Type B pancreatic cell (in vitro differentiated cells): Measurements from ENCODE around the gene ADGRG6. TPM values are rescaled to one million over a fixed set of nuclear protein-coding genes. Genes with fewer than 3 reads are reported as not detected.

ENCODE experiments used
- DNase-seq: peaks from one replicate; pipeline ENCODE4 v3.0.0; 2021; ENCODE audit warnings: mixed read lengths; ENCODE audit not compliant: unreplicated experiment; ENCODE audit errors: extremely low spot score
- H3K27ac Mint-ChIP-seq: 2 replicates; pipeline ENCODE4 v1.8.0; 2021; ENCODE audit warnings: mild to moderate bottlenecking, mixed read lengths
- H3K27me3 Mint-ChIP-seq: 2 replicates; pipeline ENCODE4 v1.8.0; 2021; ENCODE audit warnings: mixed read lengths
- H3K36me3 Mint-ChIP-seq: 2 replicates; pipeline ENCODE4 v1.8.0; 2021; ENCODE audit warnings: mixed read lengths
- H3K4me1 Mint-ChIP-seq: one replicate; pipeline ENCODE4 v1.8.0; 2021; ENCODE audit warnings: mixed read lengths; ENCODE audit not compliant: unreplicated experiment
- H3K4me3 Mint-ChIP-seq: 2 replicates; pipeline ENCODE4 v1.8.0; 2021; ENCODE audit warnings: mild to moderate bottlenecking, mixed read lengths
- H3K9me3 Mint-ChIP-seq: 2 replicates; pipeline ENCODE4 v1.8.0; 2021; ENCODE audit warnings: mixed read lengths
- total RNA-seq: library from RNA; stranded (reverse); gene quantifications from 2 replicates; pipeline ENCODE4 v1.2.1, GENCODE V29; 2021; ENCODE audit warnings: low replicate concordance
- TF ChIP-seq, protein P1 (sequence below): fragments of 200-600 bp; sonication (generic); conservative IDR thresholded peaks from 2 replicates; pipeline ENCODE4 v1.5.0; 2021; ENCODE audit warnings: antibody characterized with exemption, mild to moderate bottlenecking

Gene ADGRG6
- total RNA-seq, 1 donor from 2014 or later: 26.7 TPM

DNA sequence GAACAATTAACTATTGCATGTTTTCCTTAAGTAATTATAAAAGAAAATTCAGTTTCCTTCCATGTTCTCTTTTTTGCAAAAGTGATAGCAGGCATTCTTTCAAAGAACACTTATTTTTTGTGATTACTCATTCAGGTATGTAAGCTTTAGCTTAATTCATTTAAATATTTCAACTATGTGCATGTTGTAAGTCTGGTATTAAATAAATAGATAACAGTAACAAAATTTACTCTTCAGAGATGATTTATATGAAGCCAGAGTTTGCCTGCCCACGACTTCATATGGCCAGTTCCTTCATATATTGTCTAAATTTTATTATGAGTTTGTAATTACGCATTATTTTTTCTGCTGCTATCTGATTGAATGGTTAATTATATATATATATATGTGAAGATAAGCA is 110.9 kb downstream of the ADGRG6 start:
- DNase-seq: no peak
- TF ChIP-seq, protein P1, sequence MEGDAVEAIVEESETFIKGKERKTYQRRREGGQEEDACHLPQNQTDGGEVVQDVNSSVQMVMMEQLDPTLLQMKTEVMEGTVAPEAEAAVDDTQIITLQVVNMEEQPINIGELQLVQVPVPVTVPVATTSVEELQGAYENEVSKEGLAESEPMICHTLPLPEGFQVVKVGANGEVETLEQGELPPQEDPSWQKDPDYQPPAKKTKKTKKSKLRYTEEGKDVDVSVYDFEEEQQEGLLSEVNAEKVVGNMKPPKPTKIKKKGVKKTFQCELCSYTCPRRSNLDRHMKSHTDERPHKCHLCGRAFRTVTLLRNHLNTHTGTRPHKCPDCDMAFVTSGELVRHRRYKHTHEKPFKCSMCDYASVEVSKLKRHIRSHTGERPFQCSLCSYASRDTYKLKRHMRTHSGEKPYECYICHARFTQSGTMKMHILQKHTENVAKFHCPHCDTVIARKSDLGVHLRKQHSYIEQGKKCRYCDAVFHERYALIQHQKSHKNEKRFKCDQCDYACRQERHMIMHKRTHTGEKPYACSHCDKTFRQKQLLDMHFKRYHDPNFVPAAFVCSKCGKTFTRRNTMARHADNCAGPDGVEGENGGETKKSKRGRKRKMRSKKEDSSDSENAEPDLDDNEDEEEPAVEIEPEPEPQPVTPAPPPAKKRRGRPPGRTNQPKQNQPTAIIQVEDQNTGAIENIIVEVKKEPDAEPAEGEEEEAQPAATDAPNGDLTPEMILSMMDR: no peak
- Mint-ChIP-seq H3K9me3 (no peaks in the 10 kb centered on the region), H3K36me3 (peaks cover 7% of the 10 kb centered on the region), H3K27me3 (no peaks in the 10 kb centered on the region), H3K4me3 (no peak overlapping the region), H3K4me1 (no peaks in the 10 kb centered on the region), H3K27ac (no peak overlapping the region)

DNA sequence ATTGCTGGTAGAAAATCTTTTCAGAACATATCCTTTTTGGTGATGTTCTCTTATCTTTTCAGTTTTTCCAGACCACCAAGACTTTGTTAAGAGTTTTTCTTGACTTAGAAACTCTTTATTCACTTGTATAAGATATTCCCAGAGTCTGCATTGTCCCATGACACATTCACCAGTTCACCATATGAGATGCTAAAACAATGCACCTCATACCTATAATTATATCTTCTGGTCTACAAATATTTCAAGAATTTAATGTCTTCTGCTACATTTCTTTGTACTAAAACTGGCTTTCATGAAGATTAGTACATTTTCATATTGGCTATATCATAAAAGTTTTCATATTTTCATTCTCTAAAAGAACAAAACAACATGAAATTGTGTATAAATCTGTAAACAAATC is 111.3 kb downstream of the ADGRG6 start:
- peaks cover 7% of the 10 kb centered on the region for H3K36me3 Mint-ChIP-seq
- H3K4me1 Mint-ChIP-seq: no peaks in the 10 kb centered on the region
- no peak overlapping the region for H3K27ac Mint-ChIP-seq
- H3K27me3 Mint-ChIP-seq: no peaks in the 10 kb centered on the region
- no peaks in the 10 kb centered on the region for H3K9me3 Mint-ChIP-seq
- H3K4me3 Mint-ChIP-seq: no peak overlapping the region
- TF ChIP-seq, protein P1: no peak
- no peak for DNase-seq

DNA sequence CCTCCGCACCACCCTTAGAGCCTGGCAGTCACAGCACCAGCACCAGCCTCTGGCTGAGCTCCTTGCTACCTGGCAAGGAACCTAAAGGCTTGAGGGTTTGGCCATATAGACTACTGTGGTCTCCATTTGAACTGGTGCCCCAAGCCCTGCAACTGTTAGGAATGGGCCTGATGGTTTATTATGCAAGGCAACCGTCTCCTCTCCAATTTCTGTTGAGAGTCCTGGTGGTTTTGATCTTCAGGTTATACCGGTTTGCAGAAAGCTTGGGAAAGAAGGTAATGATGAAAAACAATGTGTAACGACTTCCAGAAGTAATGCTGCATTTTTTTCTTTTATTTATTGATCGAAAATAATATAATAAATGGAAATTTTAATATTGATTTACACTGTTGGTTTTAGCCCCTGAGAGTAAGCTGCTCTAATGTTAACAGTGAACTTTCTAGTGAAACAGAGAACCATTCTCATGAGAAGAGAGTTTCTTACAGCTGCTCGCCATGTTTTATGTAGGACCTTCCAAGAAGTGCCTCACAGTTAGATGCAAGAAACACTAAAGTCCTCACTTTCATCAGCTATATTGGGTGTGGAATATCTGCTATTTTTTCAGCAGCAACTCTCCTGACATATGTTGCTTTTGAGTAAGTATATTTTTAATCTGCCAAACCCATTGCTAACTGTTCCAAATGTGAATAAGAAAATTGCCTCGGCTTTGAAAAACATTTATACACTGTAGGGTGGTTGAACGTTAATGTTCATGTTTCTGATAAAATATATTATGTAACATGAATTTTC is 112.8 kb downstream of the ADGRG6 start:
- no peak for DNase-seq
- Mint-ChIP-seq H3K27ac (no peak overlapping the region), H3K4me1 (no peaks in the 10 kb centered on the region), H3K9me3 (no peaks in the 10 kb centered on the region), H3K36me3 (peaks cover 4% of the 10 kb centered on the region), H3K27me3 (no peaks in the 10 kb centered on the region), H3K4me3 (no peak overlapping the region)
- TF ChIP-seq, protein P1: no peak

DNA sequence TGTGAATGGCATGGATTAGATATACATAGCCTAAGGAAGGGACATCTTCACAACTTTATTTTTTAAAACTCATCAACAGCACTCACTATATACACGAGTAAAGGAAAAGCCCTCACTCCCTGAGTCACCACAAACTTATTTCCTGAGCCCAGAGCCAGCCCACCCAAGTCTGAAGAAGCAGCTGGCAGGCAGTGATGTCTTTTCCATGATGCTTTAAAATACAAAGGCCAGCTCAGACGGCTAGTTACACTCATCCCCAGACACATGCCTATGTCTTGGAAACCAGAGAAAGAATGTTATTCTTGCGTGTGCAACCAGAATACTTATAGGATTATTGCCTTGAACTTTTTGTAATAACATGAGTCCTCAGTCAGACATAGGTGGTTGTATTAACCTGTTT is 114.4 kb downstream of the ADGRG6 start:
- no peak for DNase-seq
- no peak overlapping the region for H3K4me3 Mint-ChIP-seq
- H3K9me3 Mint-ChIP-seq: no peaks in the 10 kb centered on the region
- no peak overlapping the region for H3K27ac Mint-ChIP-seq
- TF ChIP-seq, protein P1: no peak
- H3K36me3 Mint-ChIP-seq: no peaks in the 10 kb centered on the region
- H3K4me1 Mint-ChIP-seq: no peaks in the 10 kb centered on the region
- no peaks in the 10 kb centered on the region for H3K27me3 Mint-ChIP-seq

DNA sequence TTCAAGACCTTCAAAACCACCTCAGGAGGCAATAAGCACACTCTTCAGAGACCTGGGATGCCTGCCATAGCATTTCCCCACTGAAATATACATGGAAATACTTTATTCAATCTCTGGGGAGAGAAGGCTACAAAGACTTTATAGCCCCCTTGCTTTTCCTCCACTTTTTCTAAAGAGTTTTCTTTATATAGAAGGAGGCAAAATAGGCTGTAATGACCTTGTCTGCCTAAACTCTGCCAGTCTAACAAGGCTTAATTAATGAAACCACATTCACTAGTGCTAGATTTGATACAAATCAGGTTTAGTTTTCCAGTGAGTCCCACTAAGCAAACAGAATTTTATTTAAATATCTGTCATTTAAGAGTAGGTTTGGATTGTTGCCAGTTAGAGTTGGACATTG is 114.9 kb downstream of the ADGRG6 start:
- Mint-ChIP-seq H3K4me1 (no peaks in the 10 kb centered on the region), H3K4me3 (no peak overlapping the region), H3K27me3 (no peaks in the 10 kb centered on the region)

More for the DNA sequence above, 114.9 kb downstream of the ADGRG6 start:
- TF ChIP-seq, protein P1: no peak
- Mint-ChIP-seq H3K36me3 (no peaks in the 10 kb centered on the region), H3K9me3 (no peaks in the 10 kb centered on the region), H3K27ac (no peak overlapping the region)
- DNase-seq: no peak
